ENCODE data around the gene DPM3. TPM values are rescaled to one million over a fixed set of nuclear protein-coding genes. Genes with fewer than 3 reads are reported as not detected.

Gene DPM3
- total RNA-seq, 1 donor from 2014 or later, result 49.7 TPM

- H3K4me1 Mint-ChIP-seq, result peaks cover 62% of the 10 kb centered on the region
- no peak for TF ChIP-seq CTCF (IDR thresholded peaks at IDR 0.05; ENCODE audit: unreplicated experiment)
Observed at GRCh38 chr1:155126556-155127104, 13.7 kb downstream of the DPM3 start.

GRCh38 chr1:155125946-155126555, 14.3 kb downstream of the DPM3 start:
- Mint-ChIP-seq H3K4me3 (peak overlapping the region; percentile 84), H3K27me3 (ENCODE audit: low read depth) (peaks cover 26% of the 10 kb centered on the region), H3K9me3 (no peaks in the 10 kb centered on the region), H3K36me3 (peaks cover 3% of the 10 kb centered on the region), H3K27ac (peak overlapping the region; percentile 98), H3K4me1 (peaks cover 59% of the 10 kb centered on the region)
- peak in 1 of 2 experiments; percentile 45 for DNase-seq (ENCODE audit: low spot score in 2 of 2, unreplicated experiment in 2 of 2)
- TF ChIP-seq CTCF (IDR thresholded peaks at IDR 0.05; ENCODE audit: unreplicated experiment), result no peak

More at GRCh38 chr1:155126556-155127104, 13.7 kb downstream of the DPM3 start:
- peaks cover 23% of the 10 kb centered on the region for H3K27me3 Mint-ChIP-seq (ENCODE audit: low read depth)
- H3K9me3 Mint-ChIP-seq, result no peaks in the 10 kb centered on the region
- DNase-seq (ENCODE audit: low spot score in 2 of 2, unreplicated experiment in 2 of 2), result peak in 1 of 2 experiments; percentile 71
- H3K27ac Mint-ChIP-seq, result peak overlapping the region; percentile 98
- H3K36me3 Mint-ChIP-seq, result peaks cover 8% of the 10 kb centered on the region
- peak overlapping the region; percentile 84 for H3K4me3 Mint-ChIP-seq

- H3K4me1 Mint-ChIP-seq, result peaks cover 54% of the 10 kb centered on the region
- peak overlapping the region; percentile 87 for H3K27ac Mint-ChIP-seq
- peak overlapping the region; percentile 55 for H3K4me3 Mint-ChIP-seq
- peaks cover 26% of the 10 kb centered on the region for H3K27me3 Mint-ChIP-seq (ENCODE audit: low read depth)
- H3K36me3 Mint-ChIP-seq, result no peaks in the 10 kb centered on the region
- no peak for TF ChIP-seq CTCF (IDR thresholded peaks at IDR 0.05; ENCODE audit: unreplicated experiment)
- DNase-seq (ENCODE audit: low spot score in 2 of 2, unreplicated experiment in 2 of 2), result no peak
- H3K9me3 Mint-ChIP-seq, result no peaks in the 10 kb centered on the region
Observed at GRCh38 chr1:155125511-155125945, 14.8 kb downstream of the DPM3 start.

- TF ChIP-seq CTCF (IDR thresholded peaks at IDR 0.05; ENCODE audit: unreplicated experiment), result no peak
- no peaks in the 10 kb centered on the region for H3K36me3 Mint-ChIP-seq
- H3K4me1 Mint-ChIP-seq, result peaks cover 50% of the 10 kb centered on the region
- H3K4me3 Mint-ChIP-seq, result peak overlapping the region; percentile 10
- no peaks in the 10 kb centered on the region for H3K9me3 Mint-ChIP-seq
- peaks cover 26% of the 10 kb centered on the region for H3K27me3 Mint-ChIP-seq (ENCODE audit: low read depth)
- DNase-seq (ENCODE audit: low spot score in 2 of 2, unreplicated experiment in 2 of 2), result peak in 1 of 2 experiments; percentile 46
- peak overlapping the region; percentile 83 for H3K27ac Mint-ChIP-seq
Observed at GRCh38 chr1:155124503-155125463, 15.5 kb downstream of the DPM3 start.

- H3K36me3 Mint-ChIP-seq, result no peaks in the 10 kb centered on the region
- no peaks in the 10 kb centered on the region for H3K9me3 Mint-ChIP-seq
- H3K4me1 Mint-ChIP-seq, result peaks cover 41% of the 10 kb centered on the region
- TF ChIP-seq CTCF (IDR thresholded peaks at IDR 0.05; ENCODE audit: unreplicated experiment), result no peak
- no peak overlapping the region for H3K4me3 Mint-ChIP-seq
- peaks cover 26% of the 10 kb centered on the region for H3K27me3 Mint-ChIP-seq (ENCODE audit: low read depth)
- no peak for DNase-seq (ENCODE audit: low spot score in 2 of 2, unreplicated experiment in 2 of 2)
- peak overlapping the region; percentile 83 for H3K27ac Mint-ChIP-seq
Observed at GRCh38 chr1:155123801-155124200, 16.5 kb downstream of the DPM3 start.

Data from mesothelial cell of epicardium (in vitro differentiated cells).